ENCODE data around the gene ARFGAP2.

Gene ARFGAP2

GRCh38 chr11:47157805-47158204 is 18.9 kb downstream of the ARFGAP2 start:
- POLR2A ChIA-PET = no interaction called here

DNA sequence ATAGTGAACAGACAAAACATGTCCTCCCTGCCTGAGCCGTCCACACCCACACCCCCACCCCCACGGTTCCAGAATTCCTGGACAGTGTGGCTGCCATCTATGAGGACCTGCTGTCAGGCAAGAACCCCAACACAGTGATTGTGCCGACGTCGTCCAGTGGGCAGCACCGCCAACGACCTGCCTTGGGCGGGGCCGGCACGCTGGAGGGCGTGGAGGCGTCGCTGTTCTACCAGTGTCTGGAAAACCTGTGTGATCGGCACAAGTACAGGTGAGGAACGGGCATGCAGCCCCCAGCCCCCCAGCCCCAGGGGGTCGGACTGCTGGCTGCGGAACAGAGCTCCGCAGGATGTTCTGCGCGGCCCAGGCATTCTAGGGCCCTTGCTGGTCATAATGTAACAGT is 19.7 kb downstream of the ARFGAP2 start:
- CTCF ChIA-PET = interaction anchor here (0.6 to 1.2 kb wide), 3 partner anchors 23 to 217 kb away, joined by 3 to 4 read pairs (median 4); no protein-coding TSS in a partner anchor
- POLR2A ChIA-PET = no interaction called here
- peaks cover 0 to 34% of the 10 kb centered on the region in 2 experiments; a peak in 2 of 3 replicates for H3K36me3 ChIP-seq (ENCODE audit: control insufficient read depth in 2 of 2, insufficient read depth in 1 of 2, low read length in 2 of 2)
- TF ChIP-seq EGR2 (tag by site-specific recombination; IDR thresholded peaks at IDR 0.05; ENCODE audit: low read depth) (peak; percentile 44; the same call in 1 of the 2 replicates), ZNF175 (tag by site-specific recombination; IDR thresholded peaks at IDR 0.05) (no peak), ZFHX2 (tag by site-specific recombination; conservative IDR thresholded peaks at IDR 0.05) (0 out of 2 replicates have a peak, but pooled peaks have one; percentile 38)
- no peak overlapping the region for H3K27ac ChIP-seq (ENCODE audit: extremely low read depth, low read depth, low read length)
- H3K9me3 ChIP-seq (ENCODE audit: control insufficient read depth, insufficient read depth, low read depth, low read length) = no peaks in the 10 kb centered on the region
- H3K4me1 ChIP-seq (ENCODE audit: control insufficient read depth, insufficient read depth, low read length) = no peaks in the 10 kb centered on the region
- no peak overlapping the region for H3K4me3 ChIP-seq (ENCODE audit: low read depth, low read length)

More at GRCh38 chr11:47157805-47158204, 18.9 kb downstream of the ARFGAP2 start:
- H3K9me3 ChIP-seq (ENCODE audit: control insufficient read depth, insufficient read depth, low read depth, low read length) = no peaks in the 10 kb centered on the region
- CTCF ChIA-PET = interaction anchor here (0.6 to 0.9 kb wide), 4 partner anchors 108 to 252 kb away, joined by 3 to 5 read pairs (median 3); no protein-coding TSS in a partner anchor
- no peak overlapping the region for H3K4me3 ChIP-seq (ENCODE audit: low read depth, low read length)
- H3K36me3 ChIP-seq (ENCODE audit: control insufficient read depth in 2 of 2, insufficient read depth in 1 of 2, low read length in 2 of 2) = peaks cover 0 to 43% of the 10 kb centered on the region in 2 experiments; a peak in 2 of 3 replicates
- TF ChIP-seq ZNF585B (tag by site-specific recombination; IDR thresholded peaks at IDR 0.05) (no peak), ZNF184 (tag by site-specific recombination; IDR thresholded peaks at IDR 0.05) (no peak), ZNF596 (tag by site-specific recombination; IDR thresholded peaks at IDR 0.05) (no peak), ZBTB7A (tag by site-specific recombination; IDR thresholded peaks at IDR 0.05; ENCODE audit: low read depth) (no peak), KLF1 (tag by site-specific recombination; IDR thresholded peaks at IDR 0.05) (no peak), ZNF140 (tag by site-specific recombination; IDR thresholded peaks at IDR 0.05) (no peak), FEZF1 (tag by site-specific recombination; IDR thresholded peaks at IDR 0.05) (no peak), ZNF792 (tag by site-specific recombination; IDR thresholded peaks at IDR 0.05) (no peak), ZBTB6 (tag by site-specific recombination; IDR thresholded peaks at IDR 0.05) (no peak), ZNF175 (tag by site-specific recombination; IDR thresholded peaks at IDR 0.05) (no peak), ZNF514 (tag by site-specific recombination; IDR thresholded peaks at IDR 0.05) (no peak), ZBTB21 (tag by site-specific recombination; IDR thresholded peaks at IDR 0.05) (no peak), RBAK (tag by site-specific recombination; IDR thresholded peaks at IDR 0.05) (no peak), ZNF654 (tag by site-specific recombination; IDR thresholded peaks at IDR 0.05; ENCODE audit: low read depth) (no peak), ZNF529 (tag by site-specific recombination; IDR thresholded peaks at IDR 0.05; ENCODE audit: insufficient replicate concordance) (no peak), ZNF211 (tag by site-specific recombination; IDR thresholded peaks at IDR 0.05; ENCODE audit: low read depth) (no peak)
- TF ChIP-seq, protein P1, sequence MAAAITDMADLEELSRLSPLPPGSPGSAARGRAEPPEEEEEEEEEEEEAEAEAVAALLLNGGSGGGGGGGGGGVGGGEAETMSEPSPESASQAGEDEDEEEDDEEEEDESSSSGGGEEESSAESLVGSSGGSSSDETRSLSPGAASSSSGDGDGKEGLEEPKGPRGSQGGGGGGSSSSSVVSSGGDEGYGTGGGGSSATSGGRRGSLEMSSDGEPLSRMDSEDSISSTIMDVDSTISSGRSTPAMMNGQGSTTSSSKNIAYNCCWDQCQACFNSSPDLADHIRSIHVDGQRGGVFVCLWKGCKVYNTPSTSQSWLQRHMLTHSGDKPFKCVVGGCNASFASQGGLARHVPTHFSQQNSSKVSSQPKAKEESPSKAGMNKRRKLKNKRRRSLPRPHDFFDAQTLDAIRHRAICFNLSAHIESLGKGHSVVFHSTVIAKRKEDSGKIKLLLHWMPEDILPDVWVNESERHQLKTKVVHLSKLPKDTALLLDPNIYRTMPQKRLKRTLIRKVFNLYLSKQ (tag by site-specific recombination; IDR thresholded peaks at IDR 0.05; ENCODE audit: borderline replicate concordance) = no peak
- TF ChIP-seq, protein P2, sequence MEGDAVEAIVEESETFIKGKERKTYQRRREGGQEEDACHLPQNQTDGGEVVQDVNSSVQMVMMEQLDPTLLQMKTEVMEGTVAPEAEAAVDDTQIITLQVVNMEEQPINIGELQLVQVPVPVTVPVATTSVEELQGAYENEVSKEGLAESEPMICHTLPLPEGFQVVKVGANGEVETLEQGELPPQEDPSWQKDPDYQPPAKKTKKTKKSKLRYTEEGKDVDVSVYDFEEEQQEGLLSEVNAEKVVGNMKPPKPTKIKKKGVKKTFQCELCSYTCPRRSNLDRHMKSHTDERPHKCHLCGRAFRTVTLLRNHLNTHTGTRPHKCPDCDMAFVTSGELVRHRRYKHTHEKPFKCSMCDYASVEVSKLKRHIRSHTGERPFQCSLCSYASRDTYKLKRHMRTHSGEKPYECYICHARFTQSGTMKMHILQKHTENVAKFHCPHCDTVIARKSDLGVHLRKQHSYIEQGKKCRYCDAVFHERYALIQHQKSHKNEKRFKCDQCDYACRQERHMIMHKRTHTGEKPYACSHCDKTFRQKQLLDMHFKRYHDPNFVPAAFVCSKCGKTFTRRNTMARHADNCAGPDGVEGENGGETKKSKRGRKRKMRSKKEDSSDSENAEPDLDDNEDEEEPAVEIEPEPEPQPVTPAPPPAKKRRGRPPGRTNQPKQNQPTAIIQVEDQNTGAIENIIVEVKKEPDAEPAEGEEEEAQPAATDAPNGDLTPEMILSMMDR (tag by site-specific recombination; IDR thresholded peaks at IDR 0.05) = no peak
- TF ChIP-seq, protein P3, sequence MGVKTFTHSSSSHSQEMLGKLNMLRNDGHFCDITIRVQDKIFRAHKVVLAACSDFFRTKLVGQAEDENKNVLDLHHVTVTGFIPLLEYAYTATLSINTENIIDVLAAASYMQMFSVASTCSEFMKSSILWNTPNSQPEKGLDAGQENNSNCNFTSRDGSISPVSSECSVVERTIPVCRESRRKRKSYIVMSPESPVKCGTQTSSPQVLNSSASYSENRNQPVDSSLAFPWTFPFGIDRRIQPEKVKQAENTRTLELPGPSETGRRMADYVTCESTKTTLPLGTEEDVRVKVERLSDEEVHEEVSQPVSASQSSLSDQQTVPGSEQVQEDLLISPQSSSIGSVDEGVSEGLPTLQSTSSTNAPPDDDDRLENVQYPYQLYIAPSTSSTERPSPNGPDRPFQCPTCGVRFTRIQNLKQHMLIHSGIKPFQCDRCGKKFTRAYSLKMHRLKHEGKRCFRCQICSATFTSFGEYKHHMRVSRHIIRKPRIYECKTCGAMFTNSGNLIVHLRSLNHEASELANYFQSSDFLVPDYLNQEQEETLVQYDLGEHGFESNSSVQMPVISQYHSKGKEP (tag by site-specific recombination; IDR thresholded peaks at IDR 0.05) = no peak
- H3K4me1 ChIP-seq (ENCODE audit: control insufficient read depth, insufficient read depth, low read length) = no peaks in the 10 kb centered on the region
- H3K27ac ChIP-seq (ENCODE audit: extremely low read depth, low read depth, low read length) = no peak overlapping the region

All from HEK293 (cell line).